HG03442 (cell line): Measurements from ENCODE around the gene MMRN2.

Source experiments
- ATAC-seq: cut with Tn5 transposase; IDR thresholded peaks from one replicate; pipeline ENCODE4 v1.9.1; 2021; ENCODE audit warnings: mild to moderate bottlenecking, moderate library complexity; ENCODE audit not compliant: unreplicated experiment

MMRN2 gene

GRCh38 chr10:86899670-86900276 is 57.6 kb downstream of the MMRN2 start:
- no peak for ATAC-seq

GRCh38 chr10:86899132-86899531 is 58.3 kb downstream of the MMRN2 start:
- no peak for ATAC-seq

- ATAC-seq, result no peak
Measured at GRCh38 chr10:86898511-86898910, 58.9 kb downstream of the MMRN2 start.

- ATAC-seq, result no peak
Measured at GRCh38 chr10:86889997-86890396, 67.4 kb downstream of the MMRN2 start.

GRCh38 chr10:86888585-86889381 is 68.6 kb downstream of the MMRN2 start:
- ATAC-seq, result peak; percentile 94
